DMS 273 (cell line): ENCODE data around the gene CNN3.

Experiments used
- DNase-seq: peaks from one replicate; lab custom pipeline; 2025; ENCODE audit not compliant: unreplicated experiment; lab: John Stamatoyannopoulos, UW

Gene CNN3

GRCh38 chr1:94892604-94893254 is 34.2 kb downstream of the CNN3 start:
- no peak for DNase-seq

GRCh38 chr1:94888201-94888600 is 38.7 kb downstream of the CNN3 start:
- no peak for DNase-seq

- no peak for DNase-seq
Measured at GRCh38 chr1:94887603-94888171, 39.2 kb downstream of the CNN3 start.

GRCh38 chr1:94887106-94887505 is 39.8 kb downstream of the CNN3 start:
- DNase-seq = no peak

- no peak for DNase-seq
Measured at GRCh38 chr1:94886361-94886760, 40.5 kb downstream of the CNN3 start.

- DNase-seq = no peak
Measured at GRCh38 chr1:94884507-94884906, 42.4 kb downstream of the CNN3 start.

GRCh38 chr1:94884106-94884505 is 42.8 kb downstream of the CNN3 start:
- DNase-seq = no peak

- no peak for DNase-seq
Measured at GRCh38 chr1:94883691-94884090, 43.2 kb downstream of the CNN3 start.

- no peak for DNase-seq
Measured at GRCh38 chr1:94878329-94878728, 48.6 kb downstream of the CNN3 start.

- DNase-seq = no peak
Measured at GRCh38 chr1:94876362-94876761, 50.5 kb downstream of the CNN3 start.

GRCh38 chr1:94875794-94876193 is 51.1 kb downstream of the CNN3 start:
- DNase-seq = no peak

GRCh38 chr1:94874423-94874822 is 52.5 kb downstream of the CNN3 start:
- no peak for DNase-seq

GRCh38 chr1:94873520-94874351 is 53.2 kb downstream of the CNN3 start:
- DNase-seq = peak; percentile 8

- no peak for DNase-seq
Measured at GRCh38 chr1:94872771-94873495, 54.0 kb downstream of the CNN3 start.

GRCh38 chr1:94871031-94871430 is 55.9 kb downstream of the CNN3 start:
- DNase-seq = no peak

- DNase-seq = peak; percentile 15
Measured at GRCh38 chr1:94866164-94866807, 60.6 kb downstream of the CNN3 start.

- DNase-seq = peak; percentile 29
Measured at GRCh38 chr1:94865360-94865759, 61.5 kb downstream of the CNN3 start.

- DNase-seq = no peak
Measured at GRCh38 chr1:94864821-94865220, 62.1 kb downstream of the CNN3 start.

- DNase-seq = no peak
Measured at GRCh38 chr1:94863919-94864318, 63.0 kb downstream of the CNN3 start.

GRCh38 chr1:94863297-94863911 is 63.5 kb downstream of the CNN3 start:
- DNase-seq = no peak

- no peak for DNase-seq
Measured at GRCh38 chr1:94862718-94863117, 64.2 kb downstream of the CNN3 start.
